Heart right ventricle (tissue), 16 donors: ENCODE data around the gene FAM83C. TPM values are rescaled to one million over a fixed set of nuclear protein-coding genes. Genes with fewer than 3 reads are reported as not detected.

Experiments used
- ATAC-seq, 8 donors: fragments of 200-7000 bp; cut with Tn5 transposase; one replicate each; pipeline ENCODE4 v1.9.1; 2020; ENCODE audit warnings: mild to moderate bottlenecking in 8 of 8, moderate library complexity in 8 of 8, moderate number of reproducible peaks in 1 of 8
- DNase-seq, 2 donors: peaks; one replicate each; pipeline ENCODE4 v3.0.0-alpha.2; 2020
- H3K27ac ChIP-seq, 10 donors: fragments of 200-600 bp; sonication (generic) in 2 of 10; one replicate each; pipeline versions ENCODE4 v1.5.0 to v1.8.0; 2020 to 2022; ENCODE audit warnings: mild to moderate bottlenecking in 3 of 10
- H3K27me3 ChIP-seq, 7 donors: fragments of 200-600 bp; one replicate each; pipeline ENCODE4 v1.8.0; 2021 to 2022; ENCODE audit warnings: mild to moderate bottlenecking in 2 of 7
- H3K36me3 ChIP-seq, 9 donors: fragments of 200-600 bp; sonication (generic) in 1 of 9; one replicate each; pipeline versions ENCODE4 v1.5.0 to v1.8.0; 2020 to 2022; ENCODE audit warnings: mild to moderate bottlenecking in 2 of 9
- H3K4me1 ChIP-seq, 9 donors: fragments of 200-600 bp; sonication (generic) in 1 of 9; one replicate each; pipeline versions ENCODE4 v1.5.0 to v1.8.0; 2020 to 2022; ENCODE audit warnings: mild to moderate bottlenecking in 4 of 9
- H3K4me3 ChIP-seq, 10 donors: fragments of 200-600 bp; sonication (generic) in 2 of 10; one replicate each; pipeline versions ENCODE4 v1.5.0 to v1.8.0; 2020 to 2022; ENCODE audit warnings: mild to moderate bottlenecking in 7 of 10, moderate library complexity in 2 of 10
- H3K9me3 ChIP-seq, 11 donors: fragments of 200-600 bp in 10 of 11; sonication (generic) in 2 of 11; one replicate each; pipeline versions ENCODE4 v1.5.0 to v1.8.0; 2013 to 2022; ENCODE audit warnings: mild to moderate bottlenecking in 2 of 11, control low read depth in 1 of 11, moderate library complexity in 1 of 11
- WGBS, 2 donors: extraction: QIAGEN DNeasy Blood & Tissue Kit; methylation state at CpG; one replicate each; pipeline ENCODE4 v1.1.7; 2013; ENCODE audit warnings: inconsistent platforms in 1 of 2; 5-methylcytosine and 5-hydroxymethylcytosine counted together
- intact Hi-C, 10 donors: fragments of 100-400 bp; cut with DNase I; formaldehyde crosslinking; loops; one replicate each; pipeline versions ENCODE4 v1.11.1 to v1.14.2; 2022
- polyA plus RNA-seq, 2 donors: library from polyadenylated mRNA; stranded (reverse); fragments of 200-250 nt; gene quantifications; one replicate each; pipeline ENCODE4 v1.2.3, GENCODE V29; 2013
- total RNA-seq, 10 donors: library from RNA; stranded (reverse); fragmentation: NEBNext Ultra II Directional in 3 of 10; extraction: Animal tissue kit (Norgen Biotek cat#: 25700) in 3 of 10; gene quantifications; one replicate each; pipeline versions ENCODE4 v1.2.1 to v1.2.4, GENCODE V29; 2021 to 2023
- TF ChIP-seq, protein P1 (sequence below), 9 donors: fragments of 200-600 bp; sonication (generic) in 2 of 9; IDR thresholded peaks; one replicate each; pipeline versions ENCODE4 v1.5.0 to v1.8.0; 2021 to 2022; ENCODE audit warnings: antibody characterized with exemption in 9 of 9, mild to moderate bottlenecking in 5 of 9, moderate library complexity in 1 of 9
- donor health status: Arrhythmogenic right ventricular cardiomyopathy.
- donor health status: ischemic (EF 13 %, LVEDD 7.1; RV severe dilation, severe dysfunction).
- donor health status: healthy with polysubstance abuse.
- donor health status: DM: no; HTN: yes; CAD: no.
- donor health status: DM: no; HTN: no; CAD: no.
- donor health status: ischemic (EF 25% LVEDD 6.9; RV normal size, moderate dysfunction).
- donor health status: ischemic (EF 25% LVEDD 5.7; RV mildly dilated, moderate dysfunction).
- donor health status: healthy.
- donor health status: DM: yes; HTN: yes; CAD: no.
- donor health status: Ischemic cardiomyopathy.
- donor health status: ischemic (EF 35%, LVEDD 5.7; RV mildly dilated, moderate dysfunction).
- donor health status: nonischemic (EF 11% LVEDD 7.7; RV severe dilation, severe dysfunction).
- donor health status: DM: yes; HTN: yes; CAD: no.
- donor health status: PGD.
- donor health status: ischemic (EF 29% LVEDD 5.4; RV normal size, mild dysfunction).
- donor health status: nonischemic (EF 23%, LVEDD 6.1; RV moderate dilation, normal function).

FAM83C gene
- total and polyA plus RNA-seq, 12 donors, result 0.03 TPM; not detected in 11

DNA sequence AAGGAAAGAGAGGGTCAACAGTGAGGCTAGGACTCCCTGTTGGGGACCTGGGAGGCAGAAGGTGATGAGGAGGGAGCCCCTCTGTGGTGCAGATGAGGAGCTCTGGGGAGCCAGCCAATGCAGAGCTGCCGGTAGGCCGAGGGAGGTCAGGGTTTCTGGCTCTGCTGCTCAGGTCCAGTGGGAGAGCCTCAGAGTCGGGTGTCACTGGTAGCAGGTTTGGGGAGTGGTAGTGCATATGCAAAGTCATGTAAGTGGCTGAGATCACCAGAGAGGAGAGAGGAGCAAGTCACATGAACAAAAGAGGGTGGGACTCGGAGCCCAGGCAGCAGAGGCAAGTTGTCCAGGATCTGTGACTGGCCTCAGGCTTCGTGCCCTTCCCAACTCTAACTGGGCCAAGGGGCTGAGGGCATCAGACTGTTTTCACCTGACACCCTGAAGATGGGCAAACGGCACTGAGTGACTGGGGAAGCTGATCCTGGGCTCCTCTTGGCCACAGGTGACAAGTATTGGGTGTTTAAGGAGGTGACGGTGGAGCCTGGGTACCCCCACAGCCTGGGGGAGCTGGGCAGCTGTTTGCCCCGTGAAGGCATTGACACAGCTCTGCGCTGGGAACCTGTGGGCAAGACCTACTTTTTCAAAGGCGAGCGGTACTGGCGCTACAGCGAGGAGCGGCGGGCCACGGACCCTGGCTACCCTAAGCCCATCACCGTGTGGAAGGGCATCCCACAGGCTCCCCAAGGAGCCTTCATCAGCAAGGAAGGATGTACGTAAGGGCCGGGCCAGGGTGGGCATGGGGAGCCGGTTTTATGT is 20.9 kb downstream of the FAM83C start:
- Histone ChIP-seq H3K27ac (no peak overlapping the region), H3K27me3 (no peaks in the 10 kb centered on the region), H3K36me3 (peaks cover 0 to 92% (median 21%) of the 10 kb centered on the region in 9 donors), H3K9me3 (no peaks in the 10 kb centered on the region), H3K4me3 (no peak overlapping the region), H3K4me1 (peaks cover 0 to 23% (median 5%) of the 10 kb centered on the region in 9 donors)
- 91 to 92% methylated on average over 20 of the region's 20 CpGs for WGBS, 2 donors
- ATAC-seq (no peak), DNase-seq (no peak)
- intact Hi-C loops, result loop anchor here in 6 of 10 donors (10.0 kb wide), 4 partner anchors 126 to 446 kb away; partner anchors contain the start of genes EDEM2 (in 1 of the 6) and NCOA6 (in 1 of the 6)
- TF ChIP-seq, protein P1, sequence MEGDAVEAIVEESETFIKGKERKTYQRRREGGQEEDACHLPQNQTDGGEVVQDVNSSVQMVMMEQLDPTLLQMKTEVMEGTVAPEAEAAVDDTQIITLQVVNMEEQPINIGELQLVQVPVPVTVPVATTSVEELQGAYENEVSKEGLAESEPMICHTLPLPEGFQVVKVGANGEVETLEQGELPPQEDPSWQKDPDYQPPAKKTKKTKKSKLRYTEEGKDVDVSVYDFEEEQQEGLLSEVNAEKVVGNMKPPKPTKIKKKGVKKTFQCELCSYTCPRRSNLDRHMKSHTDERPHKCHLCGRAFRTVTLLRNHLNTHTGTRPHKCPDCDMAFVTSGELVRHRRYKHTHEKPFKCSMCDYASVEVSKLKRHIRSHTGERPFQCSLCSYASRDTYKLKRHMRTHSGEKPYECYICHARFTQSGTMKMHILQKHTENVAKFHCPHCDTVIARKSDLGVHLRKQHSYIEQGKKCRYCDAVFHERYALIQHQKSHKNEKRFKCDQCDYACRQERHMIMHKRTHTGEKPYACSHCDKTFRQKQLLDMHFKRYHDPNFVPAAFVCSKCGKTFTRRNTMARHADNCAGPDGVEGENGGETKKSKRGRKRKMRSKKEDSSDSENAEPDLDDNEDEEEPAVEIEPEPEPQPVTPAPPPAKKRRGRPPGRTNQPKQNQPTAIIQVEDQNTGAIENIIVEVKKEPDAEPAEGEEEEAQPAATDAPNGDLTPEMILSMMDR (IDR thresholded peaks at IDR 0.05), result no peak

DNA sequence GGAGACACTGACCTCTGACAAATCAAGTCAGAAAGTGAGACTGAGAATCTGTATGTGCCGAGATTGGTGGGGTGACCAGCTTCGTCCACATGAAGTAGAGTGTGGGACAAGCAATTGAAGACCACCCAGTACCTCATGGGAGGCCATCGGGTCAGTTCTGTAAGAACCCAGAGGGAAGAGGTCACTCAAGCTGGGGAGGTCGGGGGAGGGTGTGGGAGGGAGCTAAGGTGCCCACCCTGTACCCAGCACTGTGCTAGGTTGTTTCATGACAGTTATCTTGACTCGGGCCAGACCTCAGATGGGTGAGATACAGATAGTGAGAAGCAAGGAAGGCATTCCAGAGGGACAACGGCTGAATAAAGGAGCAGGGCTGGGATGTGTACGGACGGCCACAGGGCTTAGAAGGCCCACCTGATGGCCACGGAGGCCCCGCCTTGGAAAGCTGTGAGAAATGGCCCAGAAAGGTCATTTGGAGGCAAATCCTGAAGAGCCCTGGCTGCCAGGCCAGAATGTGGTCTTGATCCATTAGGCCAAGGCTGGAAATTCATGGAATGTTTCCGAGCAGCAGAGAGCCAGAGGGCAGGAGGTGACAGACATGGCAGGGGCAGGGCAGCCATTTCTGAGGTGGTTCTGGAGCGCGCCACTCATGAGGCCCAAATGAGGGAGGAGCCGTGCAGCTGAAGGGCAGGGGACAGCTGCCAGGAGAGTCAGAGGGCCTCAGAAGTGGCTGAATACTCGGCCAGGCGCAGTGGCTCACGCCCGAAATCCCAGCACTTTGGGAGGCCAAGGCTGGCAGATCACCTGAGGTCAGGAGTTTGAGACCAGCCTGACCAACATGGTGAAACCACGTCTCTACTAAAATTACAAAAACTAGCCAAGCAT is 22.0 kb downstream of the FAM83C start:
- intact Hi-C loops, result loop anchor here in 6 of 10 donors (10.0 kb wide), 4 partner anchors 125 to 445 kb away; partner anchors contain the start of genes EDEM2 (in 1 of the 6) and NCOA6 (in 1 of the 6)
- TF ChIP-seq, protein P1 (IDR thresholded peaks at IDR 0.05), result no peak
- Histone ChIP-seq H3K27me3 (no peaks in the 10 kb centered on the region), H3K27ac (no peak overlapping the region), H3K4me1 (peaks cover 0 to 15% (median 0%) of the 10 kb centered on the region in 9 donors), H3K36me3 (peaks cover 0 to 87% (median 21%) of the 10 kb centered on the region in 9 donors), H3K4me3 (no peak overlapping the region), H3K9me3 (no peaks in the 10 kb centered on the region)
- DNase-seq (no peak), ATAC-seq (no peak)
- WGBS, 2 donors, result 87 to 89% methylated on average over 19 of the region's 19 CpGs

DNA sequence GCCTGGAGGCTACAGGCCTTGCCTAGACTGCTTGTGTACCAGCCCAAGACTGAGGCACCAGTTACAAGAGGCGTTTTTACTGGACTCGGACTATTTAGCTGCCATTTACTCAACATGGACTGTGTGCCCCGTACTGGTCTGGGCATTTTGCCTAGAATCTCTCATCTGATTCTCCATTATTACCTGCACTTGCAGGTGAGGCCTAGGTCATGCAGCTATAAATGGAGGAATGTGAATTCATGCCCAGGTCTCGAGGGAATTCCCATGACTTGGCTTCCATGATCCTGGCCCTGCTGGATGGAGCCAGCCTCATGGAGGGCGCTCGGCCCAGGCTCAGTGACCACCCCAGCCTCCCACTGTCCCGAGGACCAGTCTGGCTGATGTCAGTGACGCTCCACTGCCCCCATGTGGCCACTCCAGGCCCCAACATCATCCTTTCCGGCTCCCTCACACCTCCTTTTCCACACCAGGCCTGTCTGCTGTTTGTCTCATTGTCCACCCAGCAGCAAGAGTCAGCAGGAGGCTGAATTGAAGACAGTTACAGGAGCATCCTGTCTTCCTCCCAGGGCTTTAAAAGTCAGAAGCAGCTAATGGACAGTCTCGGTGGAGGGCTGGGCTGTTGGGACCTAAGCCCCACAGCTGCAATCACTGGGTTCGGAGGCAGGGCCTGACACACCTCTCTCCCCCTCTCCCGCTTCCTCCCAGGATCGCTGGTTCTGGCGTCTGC is 23.0 kb downstream of the FAM83C start:
- intact Hi-C loops, result loop anchor here in 4 of 10 donors (5.0 to 10.0 kb wide), 5 partner anchors 122 to 434 kb away; partner anchors contain the start of genes EDEM2 (in 3 of the 4) and TRPC4AP (in 1 of the 4)
- H3K9me3 ChIP-seq, result no peaks in the 10 kb centered on the region
- no peak overlapping the region for H3K27ac ChIP-seq
- ATAC-seq, result peak; percentile 43 to 76 (median 70)
- 59 to 60% methylated on average over 14 of the region's 14 CpGs for WGBS, 2 donors
- peaks cover 0 to 16% (median under 1%) of the 10 kb centered on the region in 9 donors for H3K4me1 ChIP-seq
- TF ChIP-seq, protein P1 (IDR thresholded peaks at IDR 0.05), result peak; percentile 43 to 78 (median 72)
- no peak overlapping the region for H3K4me3 ChIP-seq
- H3K36me3 ChIP-seq, result peaks cover 0 to 81% (median 21%) of the 10 kb centered on the region in 9 donors
- peak; percentile 52 to 63 for DNase-seq
- no peaks in the 10 kb centered on the region for H3K27me3 ChIP-seq
